Fibroblast of mammary gland (primary cell): ENCODE results near the gene PAFAH1B2.

Experiments
- DNase-seq: peaks from one replicate; pipeline ENCODE4 v3.0.0-alpha.2; 2010; ENCODE audit warnings: low read depth
- H3K4me3 ChIP-seq: 2 replicates; pipeline ENCODE4 v1.5.1; 2011; ENCODE audit warnings: low read depth, mild to moderate bottlenecking, low read length, moderate library complexity; ENCODE audit not compliant: control insufficient read depth
- TF ChIP-seq, protein P1 (sequence below): conservative IDR thresholded peaks from 2 replicates; pipeline ENCODE4 v1.5.1; 2011; ENCODE audit warnings: low read depth, low read length, inconsistent platforms; ENCODE audit not compliant: control insufficient read depth, insufficient read depth

The PAFAH1B2 gene

DNA sequence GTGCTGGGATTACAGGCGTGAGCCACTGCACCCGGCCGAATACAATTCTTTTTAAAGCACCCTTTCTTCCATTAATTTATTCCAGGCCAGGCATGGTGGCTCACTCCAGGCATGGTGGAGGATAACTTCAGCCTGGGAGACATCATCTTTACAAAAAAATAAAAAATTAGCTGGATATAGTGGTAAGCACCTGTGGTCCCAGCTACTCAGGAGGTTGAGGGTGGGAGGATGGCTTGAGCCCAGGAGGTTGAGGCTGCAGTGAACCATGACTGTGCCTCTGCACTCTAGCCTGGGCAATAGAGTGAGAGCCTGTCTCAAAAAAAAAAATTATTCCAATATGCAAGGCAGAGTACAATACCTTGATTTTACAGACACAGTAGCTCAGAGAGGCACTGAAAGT, 66.5 kb downstream of the PAFAH1B2 start:
- no peak for DNase-seq
- TF ChIP-seq, protein P1, sequence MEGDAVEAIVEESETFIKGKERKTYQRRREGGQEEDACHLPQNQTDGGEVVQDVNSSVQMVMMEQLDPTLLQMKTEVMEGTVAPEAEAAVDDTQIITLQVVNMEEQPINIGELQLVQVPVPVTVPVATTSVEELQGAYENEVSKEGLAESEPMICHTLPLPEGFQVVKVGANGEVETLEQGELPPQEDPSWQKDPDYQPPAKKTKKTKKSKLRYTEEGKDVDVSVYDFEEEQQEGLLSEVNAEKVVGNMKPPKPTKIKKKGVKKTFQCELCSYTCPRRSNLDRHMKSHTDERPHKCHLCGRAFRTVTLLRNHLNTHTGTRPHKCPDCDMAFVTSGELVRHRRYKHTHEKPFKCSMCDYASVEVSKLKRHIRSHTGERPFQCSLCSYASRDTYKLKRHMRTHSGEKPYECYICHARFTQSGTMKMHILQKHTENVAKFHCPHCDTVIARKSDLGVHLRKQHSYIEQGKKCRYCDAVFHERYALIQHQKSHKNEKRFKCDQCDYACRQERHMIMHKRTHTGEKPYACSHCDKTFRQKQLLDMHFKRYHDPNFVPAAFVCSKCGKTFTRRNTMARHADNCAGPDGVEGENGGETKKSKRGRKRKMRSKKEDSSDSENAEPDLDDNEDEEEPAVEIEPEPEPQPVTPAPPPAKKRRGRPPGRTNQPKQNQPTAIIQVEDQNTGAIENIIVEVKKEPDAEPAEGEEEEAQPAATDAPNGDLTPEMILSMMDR: no peak
- no peak overlapping the region for H3K4me3 ChIP-seq

DNA sequence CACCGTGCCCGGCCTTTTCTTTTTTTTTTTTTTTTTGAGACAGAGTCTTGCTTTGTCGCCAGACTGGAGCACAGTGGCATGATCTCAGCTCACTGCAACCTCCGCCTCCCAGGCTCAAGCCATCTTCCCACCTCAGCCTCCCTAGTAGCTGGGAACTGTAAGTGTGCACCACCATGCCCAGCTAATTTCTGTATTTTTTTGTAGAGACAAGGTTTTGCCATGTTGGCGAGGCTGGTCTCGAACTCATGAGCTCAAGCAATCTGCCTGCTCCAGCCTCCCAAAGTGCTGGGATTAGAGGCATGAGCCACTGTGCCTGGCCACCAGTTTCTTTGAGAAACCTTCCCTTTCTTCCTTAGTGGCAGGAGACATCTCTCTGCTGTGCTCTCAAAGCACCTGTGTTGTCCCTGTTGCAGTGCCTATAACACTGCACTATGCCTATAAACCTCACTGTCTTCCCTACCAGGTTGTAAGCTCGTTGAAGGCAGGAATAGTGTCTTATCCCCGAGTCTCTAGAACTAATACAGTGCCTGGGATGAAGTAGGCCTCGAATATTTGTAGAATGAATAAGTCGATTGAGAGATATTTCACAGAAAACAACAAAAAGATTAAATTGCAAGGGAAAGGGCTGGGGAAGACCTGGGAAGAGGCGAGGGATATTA, 68.7 kb downstream of the PAFAH1B2 start:
- DNase-seq: no peak
- no peak overlapping the region for H3K4me3 ChIP-seq
- TF ChIP-seq, protein P1: no peak

DNA sequence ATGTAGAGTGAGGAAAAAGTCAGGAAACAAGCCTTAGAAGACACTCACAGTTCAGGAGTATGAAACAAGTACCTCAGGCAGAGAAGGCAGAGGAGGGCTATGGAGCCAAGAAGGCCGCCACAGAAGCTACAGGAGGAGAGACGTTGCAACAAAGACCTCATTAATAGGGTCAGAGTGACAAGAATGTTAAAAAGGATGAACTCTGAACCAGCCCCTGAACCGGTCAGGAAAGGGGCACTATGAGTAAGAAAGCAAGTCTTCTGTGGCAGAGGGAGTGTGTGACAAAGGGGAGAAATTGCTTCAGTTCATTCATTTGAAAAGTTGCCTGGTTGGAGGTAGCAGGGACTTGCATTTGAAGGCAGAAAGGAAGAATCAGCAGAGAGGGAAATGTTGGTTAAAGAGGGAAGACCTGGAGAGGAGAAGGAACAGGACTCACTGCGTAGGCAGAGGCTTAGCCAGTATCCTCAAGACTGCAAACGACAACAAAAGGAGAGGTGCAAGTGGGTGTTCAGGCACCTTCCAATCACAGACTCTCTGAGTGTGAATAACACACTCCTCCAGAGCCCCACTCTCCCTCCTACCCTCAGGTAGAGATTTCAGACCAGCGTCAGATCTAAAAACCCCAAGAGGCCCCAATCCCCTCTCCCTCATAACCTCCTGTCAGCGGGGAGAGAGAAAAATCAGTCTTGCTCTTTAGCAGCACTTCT, 70.5 kb downstream of the PAFAH1B2 start:
- H3K4me3 ChIP-seq: no peak overlapping the region
- TF ChIP-seq, protein P1: no peak
- no peak for DNase-seq

DNA sequence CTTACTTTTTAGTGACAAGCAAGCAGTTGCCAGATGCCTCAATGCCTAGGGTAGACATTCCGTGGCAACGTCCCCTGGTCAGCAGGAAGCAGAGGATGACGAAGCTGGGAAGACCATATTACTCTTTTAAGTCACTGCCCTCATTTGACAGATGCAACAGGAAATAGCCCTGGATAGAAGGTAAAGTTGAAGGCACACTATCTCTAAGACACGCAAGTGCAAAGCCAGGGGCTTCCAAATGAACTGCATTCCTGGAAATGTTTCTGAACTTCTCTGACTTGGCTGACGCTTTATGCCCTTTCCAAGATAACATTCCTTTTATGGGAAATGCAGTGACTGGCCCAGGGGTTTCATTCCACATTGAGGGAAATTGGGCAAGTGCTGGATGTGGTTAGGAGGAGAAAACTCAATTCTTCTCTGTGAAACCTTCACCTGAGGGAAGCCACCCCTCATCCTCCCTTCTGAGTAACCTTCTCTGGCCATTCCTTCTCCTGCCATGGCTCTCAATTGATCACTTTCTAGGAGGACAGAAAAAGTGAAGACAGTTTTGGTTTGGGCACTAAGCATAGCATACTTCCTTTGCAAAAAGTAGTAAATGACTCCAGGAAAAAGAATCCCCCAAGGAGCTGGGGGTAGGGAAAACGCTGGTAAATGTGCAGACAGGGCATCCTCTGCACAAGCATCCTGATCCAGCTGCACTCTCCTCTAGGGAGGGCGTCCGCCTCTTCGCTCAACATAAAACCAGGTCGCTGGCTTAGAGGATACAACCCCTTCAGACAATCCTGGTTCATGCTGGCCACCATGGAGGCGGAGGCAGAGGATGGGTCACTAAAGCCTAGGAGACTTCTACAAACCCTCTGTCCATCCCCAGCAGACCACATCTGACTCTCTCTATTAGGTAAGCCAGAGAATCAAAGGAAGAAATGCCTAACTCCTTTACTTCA, 73.3 kb downstream of the PAFAH1B2 start:
- TF ChIP-seq, protein P1: no peak
- no peak overlapping the region for H3K4me3 ChIP-seq
- peak; percentile 61 for DNase-seq

DNA sequence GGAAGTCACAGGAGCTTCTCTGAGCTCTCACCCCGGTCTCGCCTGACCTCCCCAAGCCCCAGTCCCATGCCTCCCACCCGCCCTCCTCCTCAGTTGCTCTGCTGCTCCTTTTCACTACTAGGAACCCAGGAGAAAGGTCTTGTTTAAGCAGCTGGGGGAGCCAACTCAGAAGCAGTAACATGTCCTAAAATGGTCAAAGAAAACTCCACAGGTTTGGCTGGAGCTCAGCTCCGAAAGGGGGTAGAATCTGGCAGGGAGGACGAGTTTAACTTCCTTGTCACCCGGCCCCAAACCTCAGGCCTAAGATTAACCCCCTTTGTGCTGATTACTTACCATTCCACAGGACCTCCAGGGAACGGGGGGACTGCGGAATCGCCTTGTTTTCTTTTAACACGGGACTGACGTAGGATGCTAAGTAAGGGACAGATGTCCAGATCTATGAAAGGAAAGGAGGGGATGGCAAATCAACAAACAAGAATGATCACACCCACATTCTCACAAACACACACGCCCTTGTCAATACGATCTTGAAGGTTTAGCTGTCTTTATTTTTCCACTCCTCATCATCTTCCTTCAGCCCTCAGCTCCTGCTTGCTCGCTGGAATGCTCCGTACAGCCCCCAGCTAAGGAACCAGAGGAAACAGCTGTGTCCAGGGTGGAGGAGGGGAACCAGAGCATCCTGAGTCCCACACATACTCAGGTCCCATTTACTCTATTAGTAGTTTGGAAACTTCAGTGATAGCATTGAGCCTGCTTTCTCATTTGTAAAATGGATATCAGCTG, 74.2 kb downstream of the PAFAH1B2 start:
- TF ChIP-seq, protein P1: no peak
- DNase-seq: peak; percentile 35
- no peak overlapping the region for H3K4me3 ChIP-seq

DNA sequence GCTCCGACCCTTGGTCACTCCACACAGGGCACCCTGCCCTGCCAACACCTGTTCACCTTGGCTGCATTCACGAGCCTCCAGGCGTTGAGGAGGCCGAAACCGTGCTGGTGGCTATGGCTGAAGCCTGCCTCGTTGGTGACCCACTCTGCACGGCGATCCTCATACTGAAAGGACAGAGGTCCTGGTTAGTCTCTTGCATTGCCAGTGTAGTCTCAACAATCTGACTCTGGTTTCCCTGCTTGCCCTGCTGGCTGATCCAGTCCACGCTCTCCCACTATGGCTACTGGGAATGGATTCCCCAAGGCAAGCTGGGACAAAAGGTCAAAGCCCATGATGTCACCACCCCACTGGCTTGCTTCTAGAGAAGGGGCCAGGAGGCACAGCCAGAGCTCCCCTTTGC, 74.9 kb downstream of the PAFAH1B2 start:
- TF ChIP-seq, protein P1: no peak
- no peak for DNase-seq
- no peak overlapping the region for H3K4me3 ChIP-seq
